ENCODE measurements around the gene PTPN9.

- TF ChIP-seq CTCF (IDR thresholded peaks at IDR 0.05; ENCODE audit: low read length) (no peak), EZH2 (optimal IDR thresholded peaks at IDR 0.05; ENCODE audit: low read depth, low read length) (no peak), EZH2phosphoT487 (IDR thresholded peaks at IDR 0.05; ENCODE audit: low read length) (no peak)
These were observed 5.0 kb upstream of the PTPN9 start for GRCh38 chr15:75584121-75584520.

All from MM.1S (cell line).